WERI-Rb-1 (cell line): ENCODE data around the gene PDLIM5.

Source experiments
- DNase-seq: peaks from one replicate; pipeline ENCODE4 v3.0.0-alpha.2; 2020
- H3K27ac ChIP-seq: fragments of 250-450 bp; sonication (Bioruptor Pico); 2 replicates; pipeline ENCODE4 v1.5.1; 2020; ENCODE audit warnings: mild to moderate bottlenecking, moderate library complexity
- H3K27me3 ChIP-seq: fragments of 250-450 bp; sonication (Bioruptor Pico); 2 replicates; pipeline ENCODE4 v1.5.1; 2021; ENCODE audit warnings: mild to moderate bottlenecking, low read depth, moderate library complexity; ENCODE audit not compliant: insufficient read depth, severe bottlenecking
- H3K36me3 ChIP-seq: fragments of 250-450 bp; sonication (Bioruptor Pico); 2 replicates; pipeline ENCODE4 v1.5.1; 2020; ENCODE audit warnings: mild to moderate bottlenecking, moderate library complexity
- H3K4me3 ChIP-seq: 2 replicates; pipeline ENCODE4 v1.5.1; 2011; ENCODE audit warnings: low read depth, mild to moderate bottlenecking, control low read depth, low read length
- H3K9me3 ChIP-seq: fragments of 250-450 bp; sonication (Bioruptor Pico); 2 replicates; pipeline ENCODE4 v1.5.1; 2021; ENCODE audit warnings: mild to moderate bottlenecking, moderate library complexity; ENCODE audit not compliant: severe bottlenecking
- CTCF ChIP-seq: IDR thresholded peaks from 2 replicates; pipeline ENCODE4 v1.5.1; 2011; ENCODE audit warnings: low read depth, mild to moderate bottlenecking, control low read depth, inconsistent platforms, low read length

Gene PDLIM5

DNA sequence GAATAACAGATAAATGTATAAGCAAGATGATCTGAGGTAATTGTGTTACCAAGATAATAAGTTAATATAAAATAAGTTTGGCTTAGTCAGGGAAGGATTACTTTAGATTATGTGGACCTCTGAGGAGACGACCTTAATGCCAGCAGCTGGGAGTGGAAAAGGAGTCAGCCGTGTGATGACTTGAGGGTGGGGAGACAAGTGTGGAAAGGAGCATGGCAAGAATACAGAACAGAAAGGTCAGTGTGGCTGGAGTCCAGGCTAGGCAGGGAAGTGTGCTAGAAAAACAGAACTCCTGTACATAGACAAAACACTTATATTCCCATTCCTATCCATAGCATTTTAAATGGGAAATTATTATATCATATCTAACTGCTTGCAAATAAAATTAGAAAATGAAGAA lies 138.8 kb downstream of the PDLIM5 start:
- H3K27me3 ChIP-seq, result no peaks in the 10 kb centered on the region
- TF ChIP-seq CTCF, result no peak
- H3K36me3 ChIP-seq, result no peaks in the 10 kb centered on the region
- no peak overlapping the region for H3K27ac ChIP-seq
- H3K9me3 ChIP-seq, result no peaks in the 10 kb centered on the region
- DNase-seq, result peak; percentile 47
- H3K4me3 ChIP-seq, result no peak overlapping the region

GRCh38 chr4:94591289-94591688 lies 139.5 kb downstream of the PDLIM5 start:
- H3K27me3 ChIP-seq, result no peaks in the 10 kb centered on the region
- no peak for TF ChIP-seq CTCF
- no peak for DNase-seq
- no peaks in the 10 kb centered on the region for H3K36me3 ChIP-seq
- H3K27ac ChIP-seq, result no peak overlapping the region
- H3K9me3 ChIP-seq, result no peaks in the 10 kb centered on the region
- no peak overlapping the region for H3K4me3 ChIP-seq

DNA sequence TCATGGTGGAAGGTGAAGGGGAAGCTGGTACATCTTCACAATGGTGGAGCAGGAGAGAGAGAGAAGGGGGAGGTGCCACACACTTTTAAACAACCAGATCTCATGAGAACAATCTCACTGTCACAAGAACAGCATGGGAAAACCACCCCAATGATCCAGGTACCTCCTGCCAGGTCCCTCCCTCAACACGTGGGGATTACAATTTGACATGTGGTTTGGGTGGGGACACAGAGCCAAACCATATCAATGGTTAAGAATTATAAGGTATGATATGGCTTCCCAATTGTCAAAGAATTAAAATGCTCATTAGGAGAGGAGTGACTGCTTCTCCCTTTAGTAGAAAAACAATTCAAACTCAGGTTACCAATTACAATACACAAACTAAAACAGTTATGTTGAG lies 143.3 kb downstream of the PDLIM5 start:
- Histone ChIP-seq H3K4me3 (no peak overlapping the region), H3K36me3 (no peaks in the 10 kb centered on the region), H3K9me3 (no peaks in the 10 kb centered on the region), H3K27ac (no peak overlapping the region), H3K27me3 (no peaks in the 10 kb centered on the region)
- no peak for DNase-seq
- no peak for TF ChIP-seq CTCF

GRCh38 chr4:94595880-94596483 lies 144.2 kb downstream of the PDLIM5 start:
- Histone ChIP-seq H3K36me3 (no peaks in the 10 kb centered on the region), H3K9me3 (no peaks in the 10 kb centered on the region), H3K4me3 (no peak overlapping the region), H3K27ac (no peak overlapping the region), H3K27me3 (no peaks in the 10 kb centered on the region)
- TF ChIP-seq CTCF, result peak; percentile 24; the same call in 1 of the 2 replicates
- no peak for DNase-seq

DNA sequence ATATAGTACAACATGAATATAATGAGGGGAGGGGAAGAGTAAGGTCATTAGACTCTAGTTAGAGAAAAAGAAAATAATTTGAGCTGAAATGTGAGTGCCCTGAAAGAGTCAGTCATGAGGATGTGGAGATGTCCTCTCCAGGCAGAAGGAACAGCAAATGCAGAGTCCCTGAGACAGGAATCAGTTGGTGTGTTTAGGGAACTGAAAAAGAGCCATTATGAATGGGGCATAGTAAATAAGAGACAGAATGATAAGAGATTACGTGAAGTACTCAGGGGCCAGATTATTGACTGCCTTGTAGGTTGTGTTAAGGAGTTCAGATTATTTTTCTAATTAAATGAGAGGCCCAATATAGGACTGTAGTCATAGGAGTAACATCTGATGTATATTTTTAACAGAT lies 147.0 kb downstream of the PDLIM5 start:
- H3K4me3 ChIP-seq, result no peak overlapping the region
- no peaks in the 10 kb centered on the region for H3K36me3 ChIP-seq
- H3K27me3 ChIP-seq, result no peaks in the 10 kb centered on the region
- no peaks in the 10 kb centered on the region for H3K9me3 ChIP-seq
- no peak for TF ChIP-seq CTCF
- no peak overlapping the region for H3K27ac ChIP-seq
- no peak for DNase-seq

DNA sequence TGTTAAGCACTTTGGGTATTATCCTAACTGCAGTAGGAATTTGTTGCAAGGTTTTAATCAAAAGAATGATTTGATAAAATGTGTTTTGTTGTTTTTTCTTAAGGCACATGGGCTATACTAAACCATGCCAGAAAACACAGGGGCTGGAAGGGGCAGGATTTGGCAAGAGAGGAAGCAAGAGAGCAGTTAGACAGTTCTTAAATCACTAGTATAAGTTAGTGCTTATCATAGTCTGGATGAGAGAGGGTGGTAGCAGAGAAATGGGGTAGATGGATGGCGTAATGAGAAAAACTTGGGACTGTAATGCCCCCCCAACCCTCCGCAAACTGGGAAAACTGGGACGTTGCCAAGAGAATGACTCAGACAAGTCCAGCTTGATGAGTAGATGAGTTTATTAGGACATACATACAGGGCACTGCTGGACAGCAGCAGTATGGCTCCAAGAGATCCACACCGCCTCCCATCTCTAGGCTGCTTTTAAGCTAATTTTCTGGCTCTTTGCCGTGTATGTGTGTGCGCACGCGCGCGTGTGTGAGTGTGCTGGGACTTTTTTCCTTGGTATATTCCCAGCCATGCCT lies 151.5 kb downstream of the PDLIM5 start:
- Histone ChIP-seq H3K36me3 (no peaks in the 10 kb centered on the region), H3K9me3 (no peaks in the 10 kb centered on the region), H3K27ac (no peak overlapping the region), H3K27me3 (no peaks in the 10 kb centered on the region), H3K4me3 (no peak overlapping the region)
- DNase-seq, result no peak
- TF ChIP-seq CTCF, result no peak
